ENCODE measurements around the gene SLC28A1.

- TF ChIP-seq CTCF (IDR thresholded peaks at IDR 0.05) (no peak), REST (IDR thresholded peaks at IDR 0.05; ENCODE audit: insufficient read depth in 1 of 2, low read depth in 2 of 2, low read length in 1 of 2) (no peak)
Measured at GRCh38 chr15:84873997-84874396, 10.5 kb upstream of the SLC28A1 start.

Data from Panc1 (cell line).